ENCODE results near the gene TMEM245.

TMEM245 gene

DNA sequence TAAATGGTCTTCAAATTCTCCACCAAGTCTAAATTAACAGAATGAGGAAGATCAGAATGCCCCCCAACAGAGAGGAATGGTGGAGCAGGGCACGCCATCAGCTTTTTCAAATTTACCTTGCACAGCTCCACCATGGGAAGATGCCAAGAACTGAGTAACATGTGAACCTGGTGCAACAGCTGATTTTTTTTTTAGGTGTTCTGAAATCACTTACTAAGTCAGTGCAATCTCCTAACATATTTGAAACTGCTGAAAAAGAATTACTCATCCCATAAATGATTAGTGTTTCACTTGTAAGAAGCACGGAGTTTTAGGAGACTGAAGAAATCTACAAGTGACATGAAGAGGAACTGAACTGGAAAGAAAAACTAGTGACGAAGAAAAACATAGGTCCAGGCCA is 5.1 kb downstream of the TMEM245 start:
- TF ChIP-seq, protein P1, sequence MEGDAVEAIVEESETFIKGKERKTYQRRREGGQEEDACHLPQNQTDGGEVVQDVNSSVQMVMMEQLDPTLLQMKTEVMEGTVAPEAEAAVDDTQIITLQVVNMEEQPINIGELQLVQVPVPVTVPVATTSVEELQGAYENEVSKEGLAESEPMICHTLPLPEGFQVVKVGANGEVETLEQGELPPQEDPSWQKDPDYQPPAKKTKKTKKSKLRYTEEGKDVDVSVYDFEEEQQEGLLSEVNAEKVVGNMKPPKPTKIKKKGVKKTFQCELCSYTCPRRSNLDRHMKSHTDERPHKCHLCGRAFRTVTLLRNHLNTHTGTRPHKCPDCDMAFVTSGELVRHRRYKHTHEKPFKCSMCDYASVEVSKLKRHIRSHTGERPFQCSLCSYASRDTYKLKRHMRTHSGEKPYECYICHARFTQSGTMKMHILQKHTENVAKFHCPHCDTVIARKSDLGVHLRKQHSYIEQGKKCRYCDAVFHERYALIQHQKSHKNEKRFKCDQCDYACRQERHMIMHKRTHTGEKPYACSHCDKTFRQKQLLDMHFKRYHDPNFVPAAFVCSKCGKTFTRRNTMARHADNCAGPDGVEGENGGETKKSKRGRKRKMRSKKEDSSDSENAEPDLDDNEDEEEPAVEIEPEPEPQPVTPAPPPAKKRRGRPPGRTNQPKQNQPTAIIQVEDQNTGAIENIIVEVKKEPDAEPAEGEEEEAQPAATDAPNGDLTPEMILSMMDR (IDR thresholded peaks at IDR 0.05), result no peak
- H3K36me3 ChIP-seq, result no peaks in the 10 kb centered on the region
- no peak overlapping the region for H3K27ac ChIP-seq
- no peak overlapping the region for H3K4me3 ChIP-seq (ENCODE audit: low read depth in 1 of 2, low read length in 1 of 2)
- H3K9me3 ChIP-seq, result no peaks in the 10 kb centered on the region
- H3K4me1 ChIP-seq (ENCODE audit: control insufficient read depth in 1 of 2, insufficient read depth in 1 of 2, low read depth in 1 of 2, low read length in 1 of 2), result peaks cover 11 to 12% of the 10 kb centered on the region in 2 experiments
- no peaks in the 10 kb centered on the region for H3K27me3 ChIP-seq

DNA sequence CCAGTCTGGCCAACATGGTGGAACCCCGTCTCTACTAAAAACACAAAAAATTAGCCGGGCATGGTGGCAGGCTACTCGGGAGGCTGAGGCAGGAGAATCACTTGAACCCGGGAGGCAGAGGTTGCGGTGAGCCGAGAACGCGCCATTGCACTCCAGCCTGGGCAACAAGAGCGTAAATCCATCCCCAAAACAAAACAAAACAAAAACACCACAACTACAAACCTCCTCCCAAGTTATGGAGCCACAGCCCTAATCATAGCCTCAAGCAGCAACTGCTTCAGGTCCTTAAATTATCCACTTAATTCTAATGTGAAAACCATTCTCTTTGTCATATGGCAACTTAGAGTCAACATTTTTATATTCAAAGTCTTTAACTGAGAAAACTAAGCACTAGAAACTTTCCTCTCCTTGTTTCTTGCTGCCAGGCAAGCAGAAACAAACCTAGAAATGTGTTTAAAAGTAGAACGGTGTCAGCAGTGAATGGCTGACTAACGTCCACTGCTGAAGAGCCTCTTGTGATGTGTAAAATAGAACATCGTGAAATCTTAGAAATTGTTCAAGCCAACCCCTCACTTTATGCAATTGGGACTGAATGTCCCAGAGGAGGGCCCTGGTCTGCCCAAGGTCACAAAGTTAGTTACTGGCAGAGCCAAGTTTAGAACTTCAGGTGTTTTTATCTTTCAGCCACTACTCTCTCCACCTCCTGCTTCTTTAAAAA is 5.7 kb downstream of the TMEM245 start:
- no peak overlapping the region for H3K27ac ChIP-seq
- no peaks in the 10 kb centered on the region for H3K36me3 ChIP-seq
- TF ChIP-seq, protein P1 (IDR thresholded peaks at IDR 0.05), result no peak
- H3K9me3 ChIP-seq, result no peaks in the 10 kb centered on the region
- H3K4me1 ChIP-seq (ENCODE audit: control insufficient read depth in 1 of 2, insufficient read depth in 1 of 2, low read depth in 1 of 2, low read length in 1 of 2), result peaks cover 10% of the 10 kb centered on the region in 2 experiments
- H3K27me3 ChIP-seq, result no peaks in the 10 kb centered on the region
- H3K4me3 ChIP-seq (ENCODE audit: low read depth in 1 of 2, low read length in 1 of 2), result no peak overlapping the region

DNA sequence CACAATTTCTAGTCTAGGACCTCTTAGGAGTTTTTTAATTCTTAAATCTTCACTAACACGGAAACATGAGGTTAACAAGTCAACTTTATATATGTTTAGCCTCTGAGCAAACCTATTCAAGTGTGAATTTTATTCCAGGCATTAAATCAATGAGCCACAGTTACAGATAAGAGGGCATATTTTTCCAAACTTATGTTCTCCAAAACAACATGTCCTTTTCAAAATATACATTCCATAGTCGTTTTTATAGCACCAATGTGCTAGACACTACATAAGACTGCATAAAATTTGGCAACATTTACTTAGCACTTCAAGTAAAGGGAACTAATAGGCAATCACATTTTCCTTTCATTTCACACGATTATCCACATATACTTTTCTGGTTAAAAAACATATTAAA is 6.5 kb downstream of the TMEM245 start:
- TF ChIP-seq, protein P1 (IDR thresholded peaks at IDR 0.05), result no peak
- Histone ChIP-seq H3K27me3 (no peaks in the 10 kb centered on the region), H3K4me3 (ENCODE audit: low read depth in 1 of 2, low read length in 1 of 2) (no peak overlapping the region), H3K36me3 (no peaks in the 10 kb centered on the region), H3K27ac (no peak overlapping the region), H3K9me3 (no peaks in the 10 kb centered on the region), H3K4me1 (ENCODE audit: control insufficient read depth in 1 of 2, insufficient read depth in 1 of 2, low read depth in 1 of 2, low read length in 1 of 2) (peaks cover 2% of the 10 kb centered on the region in 2 experiments)

DNA sequence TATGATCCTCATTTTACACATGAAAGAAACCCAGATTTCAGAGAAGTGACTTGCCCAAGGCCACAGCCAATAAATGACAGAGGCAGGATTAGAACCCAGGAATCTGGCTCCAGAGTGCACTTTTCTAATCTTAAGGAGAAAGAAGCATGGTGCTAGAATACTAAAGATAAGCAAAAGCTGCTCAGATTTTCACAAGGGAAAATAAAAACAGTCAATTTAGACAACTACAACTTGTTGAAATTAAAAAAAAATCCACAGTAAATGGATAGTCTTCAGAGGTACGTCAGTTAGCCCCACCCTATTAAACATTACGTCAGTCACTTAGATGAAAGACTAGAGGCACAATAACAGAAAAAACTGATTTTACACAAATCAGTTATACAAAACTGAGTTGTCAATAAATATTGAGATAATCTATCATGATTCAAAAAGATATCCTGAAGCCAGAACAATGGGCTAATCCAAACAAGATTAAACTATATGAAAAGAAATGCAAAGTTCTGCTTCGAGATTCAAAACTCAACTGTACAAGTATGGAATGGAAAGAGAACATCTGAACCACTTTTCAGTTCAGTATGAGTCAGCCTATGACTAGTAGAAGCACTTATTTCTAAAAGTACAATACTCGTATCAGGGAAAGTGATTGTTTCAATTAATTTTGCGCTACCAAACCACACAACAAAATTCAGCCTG is 9.3 kb downstream of the TMEM245 start:
- Histone ChIP-seq H3K4me3 (ENCODE audit: low read depth in 1 of 2, low read length in 1 of 2) (no peak overlapping the region), H3K27ac (no peak overlapping the region), H3K27me3 (no peaks in the 10 kb centered on the region), H3K4me1 (ENCODE audit: control insufficient read depth in 1 of 2, insufficient read depth in 1 of 2, low read depth in 1 of 2, low read length in 1 of 2) (no peaks in the 10 kb centered on the region), H3K36me3 (no peaks in the 10 kb centered on the region), H3K9me3 (no peaks in the 10 kb centered on the region)
- TF ChIP-seq, protein P1 (IDR thresholded peaks at IDR 0.05), result no peak

DNA sequence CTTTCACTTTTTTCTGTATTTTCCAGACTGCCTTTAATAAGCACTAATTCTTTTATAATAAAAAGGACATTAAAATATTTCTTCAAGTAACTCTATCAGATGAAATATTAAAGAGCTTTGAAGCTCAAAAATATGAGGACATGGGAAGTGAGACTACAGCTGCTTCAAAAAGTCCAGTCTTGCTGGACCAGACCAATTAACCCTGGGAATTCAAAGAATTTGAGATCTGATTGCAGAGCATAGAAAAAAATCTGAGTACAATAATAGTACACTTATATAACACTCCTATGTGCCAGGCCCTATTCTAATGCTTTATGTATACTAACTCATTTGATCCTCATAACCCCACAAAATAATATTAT is 9.8 kb downstream of the TMEM245 start:
- H3K36me3 ChIP-seq, result no peaks in the 10 kb centered on the region
- no peaks in the 10 kb centered on the region for H3K9me3 ChIP-seq
- TF ChIP-seq, protein P1 (IDR thresholded peaks at IDR 0.05), result no peak
- H3K27ac ChIP-seq, result no peak overlapping the region
- H3K4me1 ChIP-seq (ENCODE audit: control insufficient read depth in 1 of 2, insufficient read depth in 1 of 2, low read depth in 1 of 2, low read length in 1 of 2), result no peaks in the 10 kb centered on the region
- H3K27me3 ChIP-seq, result no peaks in the 10 kb centered on the region
- no peak overlapping the region for H3K4me3 ChIP-seq (ENCODE audit: low read depth in 1 of 2, low read length in 1 of 2)
